GM10266 (cell line): ENCODE results near the gene TBC1D1.

Source experiments
- DNase-seq: peaks from one replicate; pipeline ENCODE4 v3.0.0; 2012; ENCODE audit errors: extremely low spot score
- CTCF ChIP-seq: IDR thresholded peaks from 2 replicates; pipeline ENCODE4 v1.5.1; 2012; ENCODE audit warnings: mild to moderate bottlenecking, low read depth; ENCODE audit not compliant: control insufficient read depth, insufficient read depth; ENCODE audit errors: missing control alignments

Gene TBC1D1

GRCh38 chr4:38078590-38079421 is 187.9 kb downstream of the TBC1D1 start:
- TF ChIP-seq CTCF = no peak
- DNase-seq = no peak

DNA sequence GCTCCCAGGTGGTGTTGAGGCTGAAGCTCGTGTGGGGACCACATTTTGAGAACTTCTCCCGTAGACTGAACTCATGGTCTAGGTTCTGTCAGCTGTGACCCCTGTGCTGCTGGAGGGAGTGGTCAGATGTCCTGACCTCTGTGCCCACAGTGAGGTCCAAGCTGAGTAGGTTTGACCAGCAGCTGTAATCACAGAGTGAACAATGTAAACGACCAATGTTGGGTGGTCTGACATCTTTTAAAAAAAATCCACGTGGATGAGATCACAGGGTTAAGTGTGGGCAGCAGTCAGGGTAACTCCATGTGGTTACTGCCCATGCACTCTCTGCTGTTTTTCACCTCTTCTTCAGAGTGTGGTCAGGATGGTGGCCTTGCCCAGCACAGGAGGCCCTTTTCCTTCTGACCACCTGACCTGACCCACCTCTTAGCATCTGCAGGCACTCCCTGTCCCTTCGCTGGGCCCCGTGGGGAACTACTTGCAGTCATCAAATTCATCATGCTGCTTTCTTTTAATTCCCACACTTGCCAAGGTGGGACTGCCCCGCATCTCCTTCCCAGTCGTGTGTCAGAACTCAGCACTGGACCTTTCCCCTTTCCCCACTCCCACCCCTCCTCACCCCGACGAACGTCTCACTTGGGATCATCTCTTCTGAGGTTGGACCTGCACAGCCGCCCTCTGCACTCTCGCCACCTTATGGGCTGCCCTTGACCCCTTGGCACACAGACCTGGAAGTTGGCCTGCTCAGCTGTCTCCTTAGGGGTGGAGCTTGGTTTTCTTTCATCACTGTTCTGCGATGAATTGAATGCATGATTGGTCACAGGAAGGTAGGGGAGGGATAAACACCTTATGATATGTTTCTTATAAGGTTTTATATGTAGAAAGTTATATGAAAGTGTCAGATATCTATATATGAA is 189.4 kb downstream of the TBC1D1 start:
- TF ChIP-seq CTCF = no peak
- no peak for DNase-seq

DNA sequence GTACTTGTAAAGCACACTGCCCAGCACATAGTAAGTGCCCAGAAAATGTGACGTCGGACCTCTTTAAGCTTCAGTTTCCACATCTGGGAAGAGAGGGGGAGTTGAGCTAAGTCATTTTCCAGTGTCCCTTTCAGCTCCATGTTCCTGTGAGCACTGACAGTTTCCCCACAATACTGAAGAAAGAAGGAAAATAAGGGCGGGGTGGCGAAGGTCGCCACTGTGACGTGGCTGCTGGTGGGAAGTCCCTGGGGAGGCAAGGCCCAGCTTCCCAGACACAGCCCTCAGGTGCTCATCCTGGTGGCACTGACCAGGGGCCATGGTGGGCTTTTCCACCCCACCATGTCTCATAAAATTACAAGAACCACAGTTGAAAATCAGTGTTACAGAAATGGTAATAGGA is 191.1 kb downstream of the TBC1D1 start:
- TF ChIP-seq CTCF = no peak
- no peak for DNase-seq

- no peak for TF ChIP-seq CTCF
- no peak for DNase-seq
These were observed 191.8 kb downstream of the TBC1D1 start for GRCh38 chr4:38082424-38083385.

DNA sequence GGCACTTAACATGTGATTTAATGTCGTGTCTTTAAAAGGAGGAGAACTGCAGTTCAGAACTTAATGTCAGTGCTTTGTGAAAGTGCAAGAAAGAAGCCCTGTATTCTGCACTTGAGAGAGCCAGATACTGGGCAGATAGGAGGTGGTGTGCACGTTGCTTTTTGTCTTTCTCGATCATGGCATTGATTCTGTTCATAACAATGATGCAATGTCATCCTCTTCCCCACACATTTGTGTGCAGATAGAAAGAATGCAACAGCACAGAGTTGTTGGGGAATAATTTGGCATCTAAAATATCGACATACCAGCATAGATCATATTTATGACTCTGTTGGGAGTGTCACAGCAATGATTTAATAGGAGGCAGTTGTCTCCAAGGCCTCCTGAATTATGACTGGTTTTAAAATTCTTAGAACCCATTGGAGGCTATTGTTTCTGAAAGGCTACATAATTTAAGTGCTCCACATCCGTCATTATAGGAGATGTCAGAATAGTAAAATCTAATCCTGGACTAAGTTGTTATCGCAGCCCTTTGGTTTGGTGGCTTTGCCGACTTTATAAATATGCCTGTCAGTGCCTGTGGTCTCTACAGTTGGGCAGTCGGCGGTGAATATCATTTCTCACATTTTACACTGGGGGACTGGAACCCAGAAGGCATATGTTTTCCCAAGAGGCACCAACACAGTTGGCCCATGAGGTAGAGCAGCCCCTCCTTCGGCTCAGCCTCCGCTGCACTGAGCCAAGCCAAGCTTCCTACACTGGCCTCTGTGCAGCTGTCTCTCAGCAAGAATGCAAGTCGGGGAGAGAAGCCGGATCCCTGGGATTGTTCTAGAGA is 194.2 kb downstream of the TBC1D1 start:
- TF ChIP-seq CTCF = no peak
- no peak for DNase-seq

DNA sequence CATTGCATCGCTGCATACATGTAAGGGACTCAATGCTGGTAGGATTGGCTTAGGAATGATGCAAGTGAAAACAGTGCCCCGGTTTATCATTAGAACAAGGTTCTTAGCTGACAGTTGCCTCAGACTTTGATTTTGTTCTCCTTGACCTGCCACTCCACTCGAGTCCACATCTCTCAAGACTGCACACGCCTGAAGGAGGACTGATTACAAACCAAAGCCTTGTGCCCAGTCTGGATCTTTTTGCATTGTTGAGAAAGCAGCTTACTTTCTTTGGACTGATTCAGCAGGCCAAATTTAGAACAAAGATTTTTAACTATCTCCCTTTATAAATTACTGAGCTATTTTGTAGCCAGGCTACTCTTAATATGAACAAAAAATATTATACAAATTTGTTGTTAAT is 194.9 kb downstream of the TBC1D1 start:
- DNase-seq = no peak
- TF ChIP-seq CTCF = no peak
